T-helper 2 cell (primary cell): ENCODE data around the gene UBL4A.

Experiments used
- DNase-seq, 5 experiments: peaks; one replicate each; pipeline versions ENCODE4 v3.0.0 to v3.0.0-alpha.2; 2012 to 2022

Gene UBL4A

DNA sequence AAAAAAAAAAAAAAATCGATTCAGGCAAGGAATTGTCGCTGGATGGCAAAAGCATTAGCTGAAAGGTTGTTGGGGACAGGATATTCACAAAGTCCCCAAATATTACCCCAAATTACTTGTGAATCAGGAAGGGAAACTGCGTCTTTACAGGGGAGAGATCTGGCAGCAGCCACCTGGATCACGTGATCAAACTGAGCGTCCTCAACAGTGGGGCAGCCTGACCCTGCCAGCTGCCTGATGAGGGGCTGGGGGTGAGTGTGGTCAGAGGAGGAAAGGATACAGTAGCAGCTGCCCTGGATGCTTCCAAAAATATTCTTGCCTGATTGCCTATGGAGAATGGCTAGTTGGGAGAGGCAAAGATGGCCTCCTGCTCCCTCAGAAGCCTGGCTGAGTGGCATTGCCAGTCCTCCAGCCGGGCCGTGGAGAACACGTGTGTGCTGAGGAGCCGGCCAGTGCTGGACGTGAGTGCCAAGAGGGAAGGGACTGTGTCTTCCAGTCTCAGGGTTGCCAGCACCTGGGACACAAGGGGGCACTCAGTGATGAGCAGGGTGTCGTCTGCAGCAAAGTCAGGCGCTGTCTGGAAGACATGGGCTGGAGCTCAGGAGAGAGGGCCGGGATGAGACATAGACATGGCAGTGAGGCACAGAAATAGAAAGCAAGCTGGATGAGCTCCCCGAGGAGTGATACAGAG, 4.4 kb downstream of the UBL4A start:
- DNase-seq = no peak

DNA sequence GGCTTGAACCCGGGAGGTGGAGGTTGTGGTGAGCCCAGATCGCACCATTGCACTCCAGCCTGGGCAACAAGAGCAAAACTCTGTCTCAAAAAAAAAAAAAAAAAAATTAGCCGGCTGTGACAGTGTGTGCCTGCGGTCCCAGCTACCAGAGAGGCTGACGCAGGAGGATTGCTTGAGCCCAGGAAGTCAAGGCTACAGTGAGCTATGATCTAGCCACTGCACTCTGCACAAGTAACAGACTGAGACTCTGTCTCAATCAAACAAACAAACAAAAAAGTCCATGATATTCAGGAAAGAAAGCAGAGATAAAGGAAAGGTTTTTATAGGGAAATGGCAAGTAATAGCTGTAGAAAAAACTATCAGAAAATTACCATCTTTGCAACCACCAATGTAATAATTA, 5.2 kb downstream of the UBL4A start:
- DNase-seq = no peak

DNA sequence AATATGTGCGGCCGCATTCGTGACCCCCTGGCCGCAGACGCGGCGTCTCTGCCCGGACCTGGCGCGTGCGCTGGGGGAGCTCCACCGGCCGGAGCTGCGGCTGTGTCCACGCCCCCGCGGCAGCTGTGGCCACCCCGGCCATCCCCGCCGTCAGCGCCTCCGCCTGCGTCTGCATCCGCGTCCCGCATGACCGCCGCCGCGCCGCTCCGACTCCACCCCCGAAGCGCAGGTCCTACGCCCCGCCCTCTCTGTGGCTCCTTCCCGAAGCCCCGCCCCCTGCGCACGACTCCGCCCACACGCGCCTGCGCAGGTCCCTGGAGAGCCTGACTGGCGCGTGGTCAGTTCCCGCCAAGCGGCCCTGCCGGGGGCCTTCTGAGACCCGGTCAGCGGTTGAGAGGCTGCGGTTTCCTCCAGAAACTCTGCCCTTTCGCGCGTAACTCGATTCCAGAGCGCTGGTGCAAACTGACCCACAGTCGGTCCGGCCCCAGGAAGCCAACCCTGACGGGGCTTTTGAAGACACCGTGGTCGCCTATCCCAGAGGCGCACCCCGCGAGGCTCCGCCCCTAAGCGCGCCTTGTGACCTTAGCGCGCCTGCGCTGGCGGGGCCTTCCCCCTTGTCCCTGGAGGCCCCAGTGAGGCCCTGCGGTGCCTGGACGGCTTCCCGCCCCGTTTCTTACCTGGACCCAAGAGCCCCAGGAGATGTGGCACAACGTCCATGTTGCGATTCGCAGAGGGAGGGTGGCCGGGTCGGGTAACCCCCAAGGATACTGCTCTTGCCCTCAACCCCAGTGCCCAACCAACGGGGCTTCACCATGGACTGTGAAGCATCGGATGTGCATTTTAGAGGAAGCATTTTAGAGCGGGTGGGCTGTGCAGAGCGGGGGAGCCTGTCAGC, 7.4 kb downstream of the UBL4A start, which contains the start of gene LAGE3:
TSS of gene LAGE3 (minus strand) at position 554 of the 895 bp plus-strand sequence. CDS start at position 188, 366 bp downstream.
- DNase-seq = peak; percentile 85 to 93 (median 88)

DNA sequence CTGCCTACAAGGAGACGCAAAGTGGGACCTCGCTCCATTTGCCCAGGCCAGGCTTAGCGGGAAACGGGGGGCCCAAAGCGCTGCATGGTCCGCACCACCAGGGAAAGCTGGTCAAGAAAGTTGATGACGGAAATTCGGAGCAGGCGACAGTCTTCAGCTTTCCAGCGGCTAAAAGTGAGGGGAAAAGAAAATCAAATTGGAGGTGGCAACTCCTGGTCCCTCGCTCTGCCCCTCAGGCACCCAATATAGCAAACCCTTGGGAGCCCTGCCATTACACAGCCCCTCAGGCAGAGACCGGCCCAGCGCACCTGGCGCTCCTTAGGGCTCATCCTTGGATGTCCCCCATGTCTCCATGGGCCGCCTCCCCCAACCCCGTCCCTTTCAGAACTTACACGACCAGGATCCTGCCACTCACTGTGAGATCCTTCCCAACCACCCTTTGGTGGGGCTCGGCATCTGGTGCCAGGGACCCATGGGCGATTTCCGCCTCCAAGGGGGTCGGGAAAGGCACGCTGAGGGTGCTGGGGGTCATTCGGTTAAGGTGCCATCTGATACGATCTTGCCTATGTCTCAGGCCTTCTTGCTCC, 8.4 kb downstream of the UBL4A start:
- no peak for DNase-seq

DNA sequence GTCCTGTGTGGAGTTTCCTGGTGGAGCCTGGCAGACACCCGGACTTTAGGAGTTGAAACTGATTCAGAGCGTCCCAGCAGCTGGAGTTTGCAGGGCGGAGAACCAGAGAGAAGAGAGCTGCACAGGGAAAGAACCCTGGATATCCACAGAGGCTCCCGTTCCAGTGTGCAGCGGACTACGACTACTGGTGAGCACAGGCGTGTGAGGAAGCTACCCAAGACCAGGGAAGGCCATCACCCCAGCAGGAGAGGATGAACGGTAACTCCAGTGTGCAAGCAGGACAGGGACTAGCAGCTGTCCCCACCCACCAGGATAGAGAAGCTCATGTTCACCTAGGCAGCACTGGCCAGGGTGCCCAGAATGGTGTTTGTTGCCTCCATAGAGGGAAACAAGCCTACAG, 9.6 kb downstream of the UBL4A start:
- DNase-seq = no peak

DNA sequence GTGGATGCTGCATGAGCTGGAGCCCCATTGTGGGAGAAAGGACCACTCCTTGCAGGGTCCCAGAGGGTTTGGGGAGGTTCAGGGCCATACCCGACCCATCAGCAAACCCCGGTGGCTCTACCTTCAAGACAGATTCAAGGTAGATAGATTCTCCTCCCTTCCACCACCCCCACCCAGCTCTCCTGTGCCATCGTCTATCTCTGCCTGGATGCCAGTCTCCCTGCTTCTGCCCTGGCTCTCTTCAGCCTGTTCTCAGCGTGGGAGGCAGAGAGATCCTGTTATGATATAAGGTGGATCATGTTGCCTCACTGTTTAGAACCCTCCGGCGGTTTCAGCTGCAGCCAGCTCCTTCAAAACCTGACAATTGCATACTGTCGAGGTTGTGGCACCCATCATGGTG, 12.7 kb downstream of the UBL4A start:
- no peak for DNase-seq

DNA sequence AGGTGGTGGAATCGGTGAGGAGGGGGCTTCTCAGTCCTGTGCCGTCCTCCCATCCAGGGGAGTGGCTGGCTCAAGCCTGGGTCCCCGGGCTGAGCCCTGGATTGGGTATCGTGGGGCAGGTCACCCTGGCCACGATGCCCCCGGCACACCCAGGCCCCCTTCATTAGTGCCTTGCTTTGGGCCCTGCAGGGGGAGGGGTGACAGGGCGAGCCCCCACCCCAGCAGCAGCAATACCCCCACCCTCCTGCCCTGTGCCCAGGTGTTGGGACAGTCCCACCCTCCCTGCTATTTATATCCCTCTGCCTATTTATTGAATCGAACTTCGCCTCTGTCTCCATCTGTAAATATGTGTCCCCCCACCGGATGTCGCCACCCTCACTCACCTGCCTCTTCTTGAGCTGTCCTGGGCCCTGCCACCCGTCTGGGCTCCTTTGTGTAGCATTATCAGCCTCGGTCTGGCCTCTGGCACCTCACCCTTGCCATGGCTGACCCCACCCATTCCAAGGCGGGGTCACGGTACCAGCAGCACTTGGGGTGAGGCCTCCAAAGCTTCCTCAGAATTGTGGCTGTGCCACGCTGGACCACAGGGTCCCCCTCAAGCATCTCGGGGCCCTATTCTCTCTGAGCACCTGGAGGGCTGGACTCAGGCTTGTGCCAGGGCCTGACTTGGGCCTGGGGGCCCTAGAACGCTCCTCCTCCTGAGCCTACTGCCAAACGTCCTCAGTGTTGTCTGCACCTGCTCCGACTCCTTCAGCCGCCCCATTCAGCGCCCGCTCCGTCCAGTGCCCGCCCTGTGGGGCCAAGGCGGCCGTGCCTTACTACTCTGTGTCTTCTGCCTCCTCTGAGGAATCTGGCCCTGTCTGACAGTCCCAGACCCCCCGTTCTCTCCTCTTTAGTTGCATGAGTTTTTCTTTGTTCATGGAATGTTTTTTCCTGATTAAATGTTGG, 13.5 kb downstream of the UBL4A start:
- no peak for DNase-seq

DNA sequence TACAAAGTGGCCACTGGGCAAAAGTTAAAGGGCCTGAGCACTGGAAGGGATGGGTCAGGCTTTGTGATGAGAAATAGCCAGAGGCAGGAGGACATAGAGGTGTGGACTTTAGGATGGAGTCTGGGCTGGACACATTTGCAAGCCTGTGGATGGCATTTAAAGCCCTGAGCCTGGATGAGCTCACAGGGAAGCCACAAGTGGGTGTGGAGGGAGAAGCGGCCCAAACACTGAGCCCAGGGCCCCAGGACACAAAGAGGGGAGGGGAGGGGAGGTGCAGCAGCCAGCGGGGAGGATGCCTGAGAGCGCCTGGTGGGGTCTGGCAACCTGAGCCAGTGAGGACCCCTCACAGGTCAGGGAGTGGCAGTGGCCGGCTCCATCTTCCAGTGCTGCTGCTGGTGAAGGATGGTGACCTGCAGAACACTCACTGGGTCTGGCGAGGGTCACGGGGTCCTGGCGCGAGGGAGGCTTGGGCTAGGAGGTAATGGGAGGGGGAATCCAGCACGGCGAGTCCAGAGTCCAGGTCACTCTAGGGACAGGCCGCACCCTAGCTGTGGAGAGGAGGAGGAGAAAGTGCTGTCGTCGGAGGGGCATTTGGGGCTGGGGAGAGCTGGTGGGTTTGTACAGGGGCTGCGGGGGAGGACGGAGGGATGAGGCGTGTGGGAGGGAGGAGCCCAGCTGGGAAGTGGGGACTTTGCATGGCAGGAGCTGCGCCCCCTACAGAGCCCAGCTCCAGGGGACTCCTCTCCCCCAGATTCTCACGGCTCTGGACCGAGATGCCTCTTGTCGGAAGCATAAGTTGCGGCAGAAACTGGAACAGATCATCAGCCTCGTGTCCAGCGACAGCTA, 14.4 kb downstream of the UBL4A start:
- no peak for DNase-seq

DNA sequence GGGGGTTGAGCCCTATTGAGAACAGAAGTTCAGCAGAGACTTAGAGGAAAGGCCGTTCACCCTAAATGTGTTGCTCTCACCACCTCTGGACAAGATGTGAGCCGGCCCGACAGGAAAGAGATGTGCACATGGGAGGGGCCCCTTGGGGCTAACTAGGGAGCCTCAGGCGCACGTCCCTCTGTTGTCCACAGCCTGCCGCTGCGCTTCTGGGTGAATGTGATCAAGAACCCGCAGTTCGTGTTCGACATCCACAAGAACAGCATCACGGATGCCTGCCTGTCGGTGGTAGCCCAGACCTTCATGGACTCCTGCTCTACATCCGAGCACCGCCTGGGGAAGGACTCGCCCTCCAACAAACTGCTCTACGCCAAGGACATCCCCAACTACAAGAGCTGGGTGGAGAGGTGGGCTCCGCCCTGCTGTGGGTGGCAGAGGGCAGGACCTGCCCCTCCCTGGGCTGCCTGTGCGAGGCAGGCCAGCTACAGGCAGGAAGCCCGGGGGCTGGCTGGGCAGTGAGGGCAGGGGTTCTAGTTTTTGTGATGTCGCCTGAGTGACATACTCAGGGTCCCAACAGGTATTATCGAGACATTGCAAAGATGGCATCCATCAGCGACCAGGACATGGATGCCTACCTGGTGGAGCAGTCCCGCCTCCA, 15.4 kb downstream of the UBL4A start:
- no peak for DNase-seq

DNA sequence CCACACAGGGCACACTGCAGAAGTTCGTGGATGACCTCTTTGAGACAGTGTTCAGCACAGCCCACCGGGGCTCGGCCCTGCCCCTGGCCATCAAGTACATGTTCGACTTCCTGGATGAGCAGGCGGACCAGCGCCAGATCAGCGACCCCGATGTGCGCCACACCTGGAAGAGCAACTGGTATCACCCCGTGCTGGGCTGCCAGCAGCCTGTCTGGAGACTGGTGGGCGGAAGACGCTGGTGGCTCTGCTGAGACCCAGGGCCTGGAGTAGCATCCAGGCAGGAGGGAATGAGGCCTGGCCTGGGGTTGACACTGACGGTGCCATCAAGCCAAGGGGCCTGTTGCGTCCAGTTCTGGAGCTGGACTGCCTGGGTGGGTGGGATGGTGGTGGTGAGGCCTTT, 16.0 kb downstream of the UBL4A start:
- no peak for DNase-seq

DNA sequence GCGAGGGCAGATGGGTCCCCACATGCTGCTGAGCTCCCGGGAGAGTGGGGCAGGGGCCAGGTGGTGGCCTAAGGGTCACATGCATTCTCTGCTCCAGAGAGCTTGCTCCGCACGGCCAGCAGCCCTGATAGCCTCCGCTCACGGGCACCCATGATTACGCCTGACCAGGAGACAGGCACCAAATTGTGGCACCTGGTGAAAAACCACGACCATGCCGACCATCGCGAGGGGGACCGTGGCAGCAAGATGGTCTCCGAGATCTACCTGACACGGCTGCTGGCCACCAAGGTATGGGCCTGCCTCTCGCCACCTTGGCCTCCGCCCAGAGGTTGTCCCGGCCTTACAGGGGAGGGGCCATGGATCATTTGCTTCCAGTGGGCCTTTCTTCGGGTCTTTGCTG, 16.5 kb downstream of the UBL4A start:
- no peak for DNase-seq

DNA sequence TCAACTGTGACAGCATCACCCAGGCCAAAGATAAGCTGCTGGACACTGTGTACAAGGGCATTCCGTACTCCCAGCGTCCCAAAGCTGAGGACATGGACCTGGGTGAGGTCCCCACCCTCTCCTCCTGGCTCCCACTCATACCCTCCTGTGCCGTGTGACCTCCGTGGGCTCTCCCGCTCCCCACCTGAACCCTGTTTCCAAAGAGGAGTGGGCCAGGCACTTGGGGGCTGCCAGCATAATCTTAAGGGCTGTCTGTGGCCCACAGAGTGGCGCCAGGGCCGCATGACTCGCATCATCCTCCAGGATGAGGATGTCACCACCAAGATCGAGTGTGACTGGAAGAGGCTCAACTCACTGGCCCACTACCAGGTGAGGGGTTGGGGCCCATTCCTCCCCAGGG, 17.3 kb downstream of the UBL4A start:
- DNase-seq = no peak

DNA sequence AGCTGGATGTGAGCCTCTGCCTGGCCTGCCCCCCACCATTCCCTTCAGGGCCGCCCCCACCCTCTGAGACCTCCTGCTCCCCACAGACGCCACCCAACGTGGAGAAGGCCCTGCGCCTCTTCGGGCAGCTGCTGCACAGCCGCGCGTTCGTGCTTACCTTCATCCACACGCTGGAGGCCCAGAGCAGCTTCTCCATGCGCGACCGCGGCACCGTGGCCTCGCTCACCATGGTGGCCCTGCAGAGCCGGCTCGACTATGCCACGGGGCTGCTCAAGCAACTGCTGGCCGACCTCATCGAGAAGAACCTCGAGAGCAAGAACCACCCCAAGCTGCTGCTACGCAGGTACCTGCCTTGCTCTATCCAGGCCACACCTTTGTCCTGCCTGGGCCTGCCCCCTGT, 18.2 kb downstream of the UBL4A start:
- no peak for DNase-seq

DNA sequence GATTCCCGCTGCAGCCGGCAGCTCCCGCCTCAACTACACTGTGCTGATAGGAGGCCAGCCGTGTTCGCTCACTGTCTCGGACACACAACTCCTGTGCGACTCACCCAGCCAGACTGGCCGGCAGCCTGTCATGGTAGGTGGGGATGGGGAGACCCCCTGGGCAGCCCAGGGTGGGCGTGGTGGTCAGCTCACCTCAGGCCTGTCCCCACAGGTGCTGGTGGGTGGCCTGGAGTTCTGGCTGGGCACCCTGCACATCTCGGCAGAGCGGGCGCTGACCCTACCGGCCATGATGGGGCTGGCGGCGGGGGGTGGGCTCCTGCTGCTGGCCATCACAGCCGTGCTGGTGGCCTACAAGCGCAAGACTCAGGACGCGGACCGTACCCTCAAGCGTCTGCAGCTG, 18.9 kb downstream of the UBL4A start:
- no peak for DNase-seq

DNA sequence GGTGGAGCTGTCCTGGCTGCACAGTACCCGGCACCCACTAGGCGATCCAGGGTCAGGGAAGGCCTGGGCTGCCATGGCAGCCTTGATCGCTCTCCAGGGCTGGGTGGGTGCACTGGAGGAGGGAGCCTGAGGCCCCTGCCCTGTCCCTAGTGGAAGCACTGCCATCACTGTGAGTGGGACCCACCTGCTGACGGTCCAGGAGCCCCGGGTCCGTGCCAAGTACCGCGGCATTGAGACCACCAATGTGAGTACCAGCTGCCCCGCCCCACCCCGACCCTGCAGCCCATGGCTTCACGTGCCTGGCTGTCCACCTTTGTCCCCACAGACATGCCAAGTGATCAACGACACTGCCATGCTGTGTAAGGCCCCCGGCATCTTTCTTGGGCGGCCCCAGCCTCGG, 19.5 kb downstream of the UBL4A start:
- no peak for DNase-seq

DNA sequence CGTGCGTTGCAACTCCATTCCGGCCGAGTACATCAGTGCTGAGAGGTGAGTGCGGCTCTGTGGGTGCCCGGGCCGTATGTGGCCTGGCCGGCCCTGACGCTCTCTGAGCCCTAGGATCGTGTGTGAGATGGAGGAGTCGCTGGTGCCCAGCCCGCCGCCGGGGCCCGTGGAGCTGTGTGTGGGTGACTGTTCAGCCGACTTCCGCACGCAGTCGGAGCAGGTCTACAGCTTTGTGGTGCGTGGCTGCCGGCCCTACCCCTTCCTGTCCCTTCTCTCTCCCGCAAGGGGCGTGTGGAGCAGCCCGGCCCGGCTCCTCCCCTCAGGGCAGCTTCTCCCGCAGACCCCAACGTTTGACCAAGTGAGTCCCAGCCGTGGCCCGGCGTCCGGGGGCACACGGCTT, 20.4 kb downstream of the UBL4A start:
- DNase-seq = no peak

DNA sequence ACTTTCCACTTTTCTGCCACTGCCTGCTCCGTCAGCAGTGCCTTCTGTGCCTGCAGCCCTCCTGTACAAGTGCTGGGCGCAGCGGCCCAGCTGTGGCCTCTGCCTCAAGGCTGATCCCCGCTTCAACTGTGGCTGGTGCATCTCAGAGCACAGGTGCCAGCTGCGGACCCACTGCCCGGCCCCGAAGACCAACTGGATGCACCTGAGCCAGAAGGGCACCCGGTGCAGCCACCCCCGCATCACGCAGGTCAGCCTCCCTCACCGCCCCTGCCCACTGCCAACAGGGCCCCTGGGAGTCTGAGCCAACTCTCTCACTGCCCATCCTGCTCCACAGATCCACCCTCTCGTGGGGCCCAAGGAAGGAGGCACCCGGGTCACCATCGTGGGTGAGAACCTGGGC, 20.8 kb downstream of the UBL4A start:
- DNase-seq = no peak

DNA sequence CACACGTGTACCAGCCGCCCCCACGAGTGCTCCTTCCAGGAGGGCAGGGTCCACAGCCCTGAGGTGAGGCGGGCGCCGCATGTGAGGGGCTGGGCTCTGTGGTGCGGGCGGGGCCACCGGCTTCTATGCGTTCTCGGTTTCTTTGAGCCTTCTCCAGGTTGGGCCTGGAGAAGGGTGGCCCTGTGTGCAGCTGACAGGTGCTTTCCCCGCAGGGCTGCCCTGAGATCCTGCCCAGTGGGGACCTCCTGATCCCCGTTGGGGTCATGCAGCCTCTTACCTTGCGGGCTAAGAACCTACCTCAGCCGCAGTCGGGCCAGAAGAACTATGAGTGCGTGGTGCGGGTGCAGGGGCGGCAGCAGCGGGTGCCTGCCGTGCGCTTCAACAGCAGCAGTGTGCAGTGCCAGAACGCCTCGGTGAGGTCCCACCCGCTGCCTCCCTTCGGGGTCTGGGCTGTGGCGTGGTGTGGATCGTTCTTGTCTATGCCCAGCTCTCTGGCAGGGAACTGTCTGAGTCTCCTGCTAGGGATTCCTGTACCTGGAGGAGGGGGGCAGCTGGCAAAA, 21.5 kb downstream of the UBL4A start:
- DNase-seq = no peak

DNA sequence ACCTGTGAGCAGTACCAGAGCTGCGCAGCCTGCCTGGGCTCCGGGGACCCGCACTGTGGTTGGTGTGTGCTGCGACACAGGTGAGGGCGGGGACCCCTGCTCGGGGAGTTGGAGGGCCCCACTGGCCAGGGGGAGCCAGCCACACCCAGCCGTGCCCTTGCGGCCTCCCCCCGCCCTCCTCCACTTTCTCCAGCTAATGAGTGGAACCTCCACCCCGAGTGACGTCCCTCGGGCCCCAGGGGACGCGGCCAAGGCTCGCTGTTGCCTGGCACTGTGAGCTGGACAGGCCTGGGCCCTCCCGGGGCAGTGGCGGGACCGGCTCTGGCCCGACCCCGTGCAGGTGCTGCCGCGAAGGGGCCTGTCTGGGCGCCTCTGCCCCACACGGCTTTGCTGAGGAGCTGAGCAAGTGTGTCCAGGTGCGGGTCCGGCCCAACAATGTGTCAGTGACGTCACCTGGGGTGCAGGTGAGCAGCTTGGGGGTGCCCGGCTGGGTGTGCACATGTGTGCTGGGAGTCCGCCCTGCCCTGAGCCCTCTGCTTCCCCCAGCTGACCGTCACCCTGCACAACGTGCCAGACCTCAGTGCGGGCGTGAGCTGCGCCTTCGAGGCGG, 22.7 kb downstream of the UBL4A start:
- no peak for DNase-seq

DNA sequence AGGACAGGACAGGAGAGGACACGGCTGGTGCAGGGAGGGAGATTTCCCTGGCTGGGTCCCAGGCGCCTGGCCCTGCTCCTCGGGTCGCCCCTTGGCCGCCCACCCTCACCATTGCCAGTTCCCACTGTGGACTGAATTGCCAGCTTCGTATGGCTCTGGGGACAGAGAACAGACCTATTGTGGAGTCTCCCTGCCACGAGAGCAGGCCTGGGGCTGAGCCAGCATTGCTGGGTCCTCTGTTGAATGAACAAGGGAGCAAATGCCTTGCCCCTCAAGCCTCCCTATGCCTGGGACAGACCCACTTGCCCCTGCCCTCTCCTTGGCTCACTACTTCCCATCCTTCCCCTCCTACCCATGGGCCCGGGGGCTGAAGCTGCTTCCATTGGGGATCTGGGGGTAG, 24.0 kb downstream of the UBL4A start:
- DNase-seq = no peak
